ENCODE data around the gene CRNKL1.

The CRNKL1 gene

GRCh38 chr20:19995220-19995863 lies 56.9 kb downstream of the CRNKL1 start:
- H3F3A ChIP-seq (ENCODE audit: insufficient read depth) = no peaks in the 10 kb centered on the region
- no peaks in the 10 kb centered on the region for H3K9me2 ChIP-seq (replicated peaks; ENCODE audit: insufficient read depth, low read length)
- no peak overlapping the region for H3K9ac ChIP-seq (ENCODE audit: low read length)
- no peaks in the 10 kb centered on the region for H3K9me3 ChIP-seq (ENCODE audit: insufficient read depth, low read length)
- no peak overlapping the region for H3K4me3 ChIP-seq (ENCODE audit: insufficient read depth, low read length, poor library complexity, severe bottlenecking)
- H3K4me2 ChIP-seq (ENCODE audit: low read depth, low read length, poor library complexity, severe bottlenecking) = no peak overlapping the region
- no peak overlapping the region for H3K27ac ChIP-seq (ENCODE audit: low read depth, low read length)
- H2AFZ ChIP-seq (ENCODE audit: low read depth, low read length, severe bottlenecking) = no peak overlapping the region
- H4K20me1 ChIP-seq (ENCODE audit: low read depth, low read length) = no peaks in the 10 kb centered on the region
- H3K79me2 ChIP-seq (ENCODE audit: insufficient read depth, low read length) = no peaks in the 10 kb centered on the region
- no peaks in the 10 kb centered on the region for H3K36me3 ChIP-seq (ENCODE audit: low read length)
- TF ChIP-seq EZH2phosphoT487 (conservative IDR thresholded peaks at IDR 0.05; ENCODE audit: low read length) (no peak), CTCF (IDR thresholded peaks at IDR 0.05; ENCODE audit: insufficient read depth, low read length, poor library complexity, severe bottlenecking) (peak; percentile 66)
- H3K27me3 ChIP-seq (ENCODE audit: low read length) = no peaks in the 10 kb centered on the region

GRCh38 chr20:19993958-19994669 lies 58.2 kb downstream of the CRNKL1 start:
- no peaks in the 10 kb centered on the region for H3K9me2 ChIP-seq (replicated peaks; ENCODE audit: insufficient read depth, low read length)
- H3K27me3 ChIP-seq (ENCODE audit: low read length) = no peaks in the 10 kb centered on the region
- no peaks in the 10 kb centered on the region for H3K36me3 ChIP-seq (ENCODE audit: low read length)
- H3K4me2 ChIP-seq (ENCODE audit: low read depth, low read length, poor library complexity, severe bottlenecking) = no peak overlapping the region
- no peaks in the 10 kb centered on the region for H4K20me1 ChIP-seq (ENCODE audit: low read depth, low read length)
- no peaks in the 10 kb centered on the region for H3K79me2 ChIP-seq (ENCODE audit: insufficient read depth, low read length)
- no peaks in the 10 kb centered on the region for H3K9me3 ChIP-seq (ENCODE audit: insufficient read depth, low read length)
- H3K9ac ChIP-seq (ENCODE audit: low read length) = no peak overlapping the region
- TF ChIP-seq EZH2phosphoT487 (conservative IDR thresholded peaks at IDR 0.05; ENCODE audit: low read length) (no peak), CTCF (IDR thresholded peaks at IDR 0.05; ENCODE audit: insufficient read depth, low read length, poor library complexity, severe bottlenecking) (no peak)
- no peak overlapping the region for H3K27ac ChIP-seq (ENCODE audit: low read depth, low read length)
- H2AFZ ChIP-seq (ENCODE audit: low read depth, low read length, severe bottlenecking) = no peak overlapping the region
- no peak overlapping the region for H3K4me3 ChIP-seq (ENCODE audit: insufficient read depth, low read length, poor library complexity, severe bottlenecking)
- no peaks in the 10 kb centered on the region for H3F3A ChIP-seq (ENCODE audit: insufficient read depth)

- no peaks in the 10 kb centered on the region for H4K20me1 ChIP-seq (ENCODE audit: low read depth, low read length)
- no peak overlapping the region for H3K9ac ChIP-seq (ENCODE audit: low read length)
- no peak overlapping the region for H3K4me3 ChIP-seq (ENCODE audit: insufficient read depth, low read length, poor library complexity, severe bottlenecking)
- H2AFZ ChIP-seq (ENCODE audit: low read depth, low read length, severe bottlenecking) = no peak overlapping the region
- H3K36me3 ChIP-seq (ENCODE audit: low read length) = no peaks in the 10 kb centered on the region
- no peaks in the 10 kb centered on the region for H3K9me3 ChIP-seq (ENCODE audit: insufficient read depth, low read length)
- no peaks in the 10 kb centered on the region for H3F3A ChIP-seq (ENCODE audit: insufficient read depth)
- H3K9me2 ChIP-seq (replicated peaks; ENCODE audit: insufficient read depth, low read length) = no peaks in the 10 kb centered on the region
- H3K27me3 ChIP-seq (ENCODE audit: low read length) = no peaks in the 10 kb centered on the region
- H3K79me2 ChIP-seq (ENCODE audit: insufficient read depth, low read length) = no peaks in the 10 kb centered on the region
- H3K4me2 ChIP-seq (ENCODE audit: low read depth, low read length, poor library complexity, severe bottlenecking) = no peak overlapping the region
- no peak for TF ChIP-seq CTCF (IDR thresholded peaks at IDR 0.05; ENCODE audit: insufficient read depth, low read length, poor library complexity, severe bottlenecking)
- TF ChIP-seq EZH2phosphoT487 (conservative IDR thresholded peaks at IDR 0.05; ENCODE audit: low read length) = no peak
- H3K27ac ChIP-seq (ENCODE audit: low read depth, low read length) = no peak overlapping the region
Measured at GRCh38 chr20:19992996-19993908, 59.0 kb downstream of the CRNKL1 start.
